Calu3 (cell line): ENCODE results near the gene ZDHHC5. TPM values are rescaled to one million over a fixed set of nuclear protein-coding genes. Genes with fewer than 3 reads are reported as not detected.

ENCODE experiments used
- BruUV-seq: library from RNA; stranded (reverse); fragments of 400-500 nt; replicated peaks from 2 replicates; lab custom pipeline; 2021; lab: Mats Ljungman, UMichigan
- CTCF ChIA-PET: fragments of 300-600 bp; sonication (Branson Sonifier 250); formaldehyde crosslinking; loops from one replicate; lab custom pipeline; 2022; ENCODE audit warnings: antibody characterized with exemption; lab: Charles Lee
- DNase-seq: peaks from one replicate; pipeline ENCODE4 v3.0.0; 2022
- H3K27ac Mint-ChIP-seq: one replicate; pipeline ENCODE4 v1.8.0; 2022; ENCODE audit warnings: mixed read lengths; ENCODE audit not compliant: unreplicated experiment
- H3K27me3 Mint-ChIP-seq: one replicate; pipeline ENCODE4 v1.8.0; 2022; ENCODE audit warnings: mixed read lengths; ENCODE audit not compliant: unreplicated experiment
- H3K36me3 Mint-ChIP-seq: one replicate; pipeline ENCODE4 v1.8.0; 2022; ENCODE audit warnings: mild to moderate bottlenecking, moderate library complexity, mixed read lengths; ENCODE audit not compliant: insufficient read depth, unreplicated experiment
- H3K4me1 Mint-ChIP-seq: one replicate; pipeline ENCODE4 v1.8.0; 2022; ENCODE audit warnings: mild to moderate bottlenecking, low read depth, mixed read lengths; ENCODE audit not compliant: unreplicated experiment
- H3K4me3 Mint-ChIP-seq: one replicate; pipeline ENCODE4 v1.8.0; 2022; ENCODE audit warnings: mild to moderate bottlenecking, low read depth, moderate library complexity, mixed read lengths; ENCODE audit not compliant: unreplicated experiment
- H3K9me3 Mint-ChIP-seq: one replicate; pipeline ENCODE4 v1.8.0; 2022; ENCODE audit warnings: low read depth, mixed read lengths; ENCODE audit not compliant: unreplicated experiment
- intact Hi-C: fragments of 100-400 bp; cut with micrococcal nuclease; formaldehyde crosslinking; loops from one replicate; pipeline ENCODE4 v1.10.0; 2022; ENCODE audit not compliant: unreplicated experiment
- microRNA-seq: library from miRNA; unstranded; fragments of <30 nt; microRNA quantifications from one replicate; pipeline ENCODE4 v1.2.0, GENCODE V29; 2022
- total RNA-seq: library from RNA; stranded (reverse); gene quantifications from 2 replicates; pipeline ENCODE4 v1.2.3, GENCODE V29; 2022
- TF ChIP-seq, protein P1 (sequence below): fragments of 200-600 bp; IDR thresholded peaks from one replicate; pipeline ENCODE4 v1.8.0; 2022; ENCODE audit warnings: antibody characterized with exemption; ENCODE audit not compliant: unreplicated experiment

Gene ZDHHC5
- total RNA-seq, 1 experiment from 2014 or later: 85.9 TPM

DNA sequence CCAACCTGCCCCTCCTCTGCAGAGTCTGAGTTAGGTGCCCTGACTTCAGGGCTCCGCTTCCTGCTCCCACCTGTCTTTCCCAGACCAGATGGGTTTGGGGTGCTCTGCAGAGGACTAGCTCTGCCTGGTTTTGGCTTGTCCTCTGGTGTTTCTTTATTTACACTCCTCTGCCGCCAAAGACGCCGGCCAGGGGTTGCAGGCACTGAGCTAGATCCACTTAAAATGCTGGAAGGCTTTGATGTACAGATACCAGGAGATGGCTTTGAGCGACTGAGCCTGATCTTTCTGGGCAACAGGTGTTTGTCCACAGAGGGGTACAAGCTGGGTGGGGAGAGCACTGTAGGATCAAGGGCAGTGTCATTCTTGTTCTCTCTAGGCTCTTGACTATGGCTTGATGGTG lies 77.3 kb downstream of the ZDHHC5 start:
- TF ChIP-seq, protein P1, sequence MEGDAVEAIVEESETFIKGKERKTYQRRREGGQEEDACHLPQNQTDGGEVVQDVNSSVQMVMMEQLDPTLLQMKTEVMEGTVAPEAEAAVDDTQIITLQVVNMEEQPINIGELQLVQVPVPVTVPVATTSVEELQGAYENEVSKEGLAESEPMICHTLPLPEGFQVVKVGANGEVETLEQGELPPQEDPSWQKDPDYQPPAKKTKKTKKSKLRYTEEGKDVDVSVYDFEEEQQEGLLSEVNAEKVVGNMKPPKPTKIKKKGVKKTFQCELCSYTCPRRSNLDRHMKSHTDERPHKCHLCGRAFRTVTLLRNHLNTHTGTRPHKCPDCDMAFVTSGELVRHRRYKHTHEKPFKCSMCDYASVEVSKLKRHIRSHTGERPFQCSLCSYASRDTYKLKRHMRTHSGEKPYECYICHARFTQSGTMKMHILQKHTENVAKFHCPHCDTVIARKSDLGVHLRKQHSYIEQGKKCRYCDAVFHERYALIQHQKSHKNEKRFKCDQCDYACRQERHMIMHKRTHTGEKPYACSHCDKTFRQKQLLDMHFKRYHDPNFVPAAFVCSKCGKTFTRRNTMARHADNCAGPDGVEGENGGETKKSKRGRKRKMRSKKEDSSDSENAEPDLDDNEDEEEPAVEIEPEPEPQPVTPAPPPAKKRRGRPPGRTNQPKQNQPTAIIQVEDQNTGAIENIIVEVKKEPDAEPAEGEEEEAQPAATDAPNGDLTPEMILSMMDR: no peak
- BruUV-seq: no TSS peak
- no peaks in the 10 kb centered on the region for H3K9me3 Mint-ChIP-seq
- no peaks in the 10 kb centered on the region for H3K27me3 Mint-ChIP-seq
- DNase-seq: no peak
- CTCF ChIA-PET: interaction anchor here (1.4 kb wide), 1 partner anchor 21 kb away, joined by 4 read pairs; no protein-coding TSS in a partner anchor
- no peak overlapping the region for H3K27ac Mint-ChIP-seq
- peaks cover 57% of the 10 kb centered on the region for H3K36me3 Mint-ChIP-seq
- H3K4me3 Mint-ChIP-seq: no peak overlapping the region
- peaks cover 10% of the 10 kb centered on the region for H3K4me1 Mint-ChIP-seq
- intact Hi-C loops: no loop called here

DNA sequence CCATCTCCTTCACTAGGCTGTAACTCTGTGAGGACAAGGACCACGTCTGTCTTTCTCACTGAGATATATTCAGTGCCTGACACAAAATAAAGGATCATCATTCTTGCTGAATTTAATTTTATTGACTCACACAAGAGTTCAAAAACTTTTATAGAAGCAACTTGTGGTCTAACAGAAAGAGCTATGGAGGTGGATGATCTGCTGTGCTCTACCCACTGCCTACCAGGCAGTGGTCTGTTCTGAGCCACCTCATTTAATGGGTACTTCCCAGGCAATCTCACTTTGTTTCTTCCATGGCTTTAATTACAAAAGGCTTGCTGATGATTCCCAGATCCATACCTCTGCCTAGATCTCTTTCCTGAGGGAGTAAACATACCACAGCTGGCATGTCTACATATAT lies 79.0 kb downstream of the ZDHHC5 start:
- Mint-ChIP-seq H3K4me1 (peaks cover 18% of the 10 kb centered on the region), H3K9me3 (no peaks in the 10 kb centered on the region), H3K27ac (no peak overlapping the region), H3K4me3 (no peak overlapping the region), H3K27me3 (no peaks in the 10 kb centered on the region), H3K36me3 (peaks cover 47% of the 10 kb centered on the region)
- intact Hi-C loops: no loop called here
- BruUV-seq: no TSS peak
- TF ChIP-seq, protein P1: no peak
- no peak for DNase-seq
- CTCF ChIA-PET: interaction anchor here (0.7 to 2.7 kb wide), 2 partner anchors 18 to 54 kb away, joined by 3 to 10 read pairs; no protein-coding TSS in a partner anchor

Small RNA genes lying within 50 kb of the gene (microRNA-seq; reads per million reads assigned to microRNA genes)
- gene MIR130A: 3,785 reads per million, percentile 91 among the genes with 10 or more reads in this experiment

Other genes with a start within 250 kb of the ZDHHC5 start
- gene SLC43A3, start 241.0 kb upstream of the ZDHHC5 start, total RNA-seq: 91.8 and 127 TPM in 2 replicates
- gene RTN4RL2, start 207.6 kb upstream of the ZDHHC5 start, total RNA-seq: 1.9 and 3.6 TPM in 2 replicates
- 9.5 and 12.5 TPM in 2 replicates for gene SLC43A1, start 152.4 kb upstream of the ZDHHC5 start, total RNA-seq
- gene TIMM10, start 137.4 kb upstream of the ZDHHC5 start, total RNA-seq: 68.5 and 73.5 TPM in 2 replicates
- not detected in 2 replicates for gene SMTNL1, start 130.5 kb upstream of the ZDHHC5 start, total RNA-seq
- gene UBE2L6, start 100.4 kb upstream of the ZDHHC5 start, total RNA-seq: 80.8 and 170 TPM in 2 replicates
- gene SERPING1, start 70.4 kb upstream of the ZDHHC5 start, total RNA-seq: 61.8 and 112 TPM in 2 replicates
- 0.28 TPM in 1 of 2 replicates, not detected in the other for gene YPEL4, start 18.2 kb upstream of the ZDHHC5 start, total RNA-seq
- gene CLP1, start 10.4 kb upstream of the ZDHHC5 start, total RNA-seq: 15.2 and 18.6 TPM in 2 replicates
- 21.2 and 24.4 TPM in 2 replicates for gene MED19, start 44.1 kb downstream of the ZDHHC5 start, total RNA-seq
- gene TMX2, start 44.5 kb downstream of the ZDHHC5 start, total RNA-seq: 146 and 152 TPM in 2 replicates
- gene SELENOH, start 73.4 kb downstream of the ZDHHC5 start, total RNA-seq: 124 and 131 TPM in 2 replicates
- gene BTBD18, start 83.7 kb downstream of the ZDHHC5 start, total RNA-seq: not detected in 2 replicates
- gene CTNND1, start 93.7 kb downstream of the ZDHHC5 start, total RNA-seq: 318 and 323 TPM in 2 replicates